PC-3 (cell line): ENCODE results near the gene STARD9.

Source experiments
- CTCF ChIP-seq: fragments of 300-600 bp; sonication (generic); conservative IDR thresholded peaks from 2 replicates; pipeline ENCODE4 v1.5.1; 2017; ENCODE audit warnings: antibody characterized with exemption, low read depth, mild to moderate bottlenecking, low read length
- EZH2phosphoT487 ChIP-seq: fragments of 300-600 bp; sonication (generic); IDR thresholded peaks from 2 replicates; pipeline ENCODE4 v1.6.1; 2018; ENCODE audit warnings: mild to moderate bottlenecking, antibody characterized with exemption, low read length, borderline replicate concordance

- TF ChIP-seq CTCF (no peak), EZH2phosphoT487 (no peak)
These were observed 117.6 kb downstream of the STARD9 start for GRCh38 chr15:42692997-42693396.
